B cell (primary cell): ENCODE measurements around the gene CCR6. TPM values are rescaled to one million over a fixed set of nuclear protein-coding genes. Genes with fewer than 3 reads are reported as not detected.
"Not testable (repeated sequence)": the region's sequence is repeated elsewhere in the genome, so short reads cannot be mapped to it uniquely, and the experiment has no call there.

Experiments
- ATAC-seq: fragments of 200-7000 bp; cut with Tn5 transposase; one replicate; pipeline ENCODE4 v1.10.0; 2021; ENCODE audit warnings: low read depth, mild to moderate bottlenecking, moderate number of reproducible peaks, moderate library complexity
- CTCF ChIA-PET: fragments of 350-600 bp; sonication (Branson Sonifier 250); formaldehyde crosslinking; loops from one replicate; lab custom pipeline; 2021; ENCODE audit warnings: antibody characterized with exemption, inconsistent platforms; lab: Charles Lee
- POLR2A ChIA-PET: fragments of 350-600 bp; sonication (Branson Sonifier 250); formaldehyde crosslinking; loops from one replicate; lab custom pipeline; 2021; ENCODE audit warnings: antibody characterized with exemption; lab: Charles Lee
- DNase-seq: peaks from one replicate; pipeline ENCODE4 v3.0.0; 2013
- H2AFZ ChIP-seq: 2 replicates; pipeline ENCODE4 v1.6.1; 2012; ENCODE audit warnings: mild to moderate bottlenecking, low read depth, low read length; ENCODE audit not compliant: insufficient read depth, poor library complexity, severe bottlenecking
- H3K27ac ChIP-seq, 2 donors: 1 replicate in 1 of 2; 2 replicates in 1 of 2; pipeline ENCODE4 v1.5.1; 2012 to 2013; ENCODE audit warnings: low read length in 2 of 2, mild to moderate bottlenecking in 2 of 2, moderate library complexity in 1 of 2
- H3K27me3 ChIP-seq, 4 experiments: fragments of 200-600 bp in 1 of 4; sonication (generic) in 1 of 4; replicated peaks in 1 of 4; 1 replicate in 2 of 4; 2 replicates in 2 of 4; pipeline versions ENCODE4 v1.6.1 to v1.7.0; 2013 to 2016; ENCODE audit warnings: low read length in 3 of 4, mild to moderate bottlenecking in 2 of 4, mixed read lengths in 1 of 4, moderate library complexity in 1 of 4; ENCODE audit not compliant: insufficient read depth in 4 of 4, control insufficient read depth in 3 of 4; ENCODE audit errors: control extremely low read depth in 1 of 4
- H3K36me3 ChIP-seq, 2 experiments: replicated peaks in 1 of 2; 1 replicate in 1 of 2; 2 replicates in 1 of 2; pipeline versions ENCODE4 v1.6.1 to v1.7.1; 2013; ENCODE audit warnings: low read length in 1 of 2; ENCODE audit not compliant: insufficient read depth in 2 of 2, control insufficient read depth in 1 of 2; ENCODE audit errors: control extremely low read depth in 1 of 2, extremely low read depth in 1 of 2
- H3K4me1 ChIP-seq, 2 donors: fragments of 200-600 bp in 1 of 2; sonication (generic) in 1 of 2; 1 replicate in 1 of 2; 2 replicates in 1 of 2; pipeline versions ENCODE4 v1.5.1 to v1.6.1; 2013 to 2017; ENCODE audit warnings: low read length in 2 of 2; ENCODE audit not compliant: control insufficient read depth in 2 of 2, insufficient read depth in 2 of 2
- H3K4me2 ChIP-seq: replicated peaks from 2 replicates; pipeline ENCODE3; 2012; ENCODE audit warnings: mild to moderate bottlenecking, low read depth, low read length; ENCODE audit not compliant: poor library complexity, severe bottlenecking
- H3K4me3 ChIP-seq, 5 experiments: fragments of 200-600 bp in 1 of 5; sonication (generic) in 1 of 5; 1 replicate in 3 of 5; 2 replicates in 2 of 5; pipeline versions ENCODE4 v1.5.1 to v1.7.0; 2011 to 2016; ENCODE audit warnings: low read length in 4 of 5, mild to moderate bottlenecking in 4 of 5, low read depth in 2 of 5, control low read depth in 1 of 5, moderate library complexity in 1 of 5; ENCODE audit not compliant: insufficient read depth in 1 of 5; ENCODE audit errors: control extremely low read depth in 1 of 5, extremely low read depth in 1 of 5
- H3K79me2 ChIP-seq: fragments of 200-600 bp; sonication (generic); one replicate; pipeline ENCODE4 v1.6.0; 2016; ENCODE audit warnings: low read length; ENCODE audit not compliant: control insufficient read depth, insufficient read depth
- H3K9ac ChIP-seq: fragments of 200-600 bp; sonication (generic); 2 replicates; pipeline ENCODE4 v1.6.1; 2017; ENCODE audit warnings: mild to moderate bottlenecking, low read length, moderate library complexity
- H3K9me3 ChIP-seq, 3 donors: one replicate each; pipeline versions ENCODE4 v1.6.1 to v1.7.1; 2013; ENCODE audit warnings: low read length in 2 of 3; ENCODE audit not compliant: control insufficient read depth in 2 of 3, insufficient read depth in 1 of 3; ENCODE audit errors: control extremely low read depth in 1 of 3
- H4K20me1 ChIP-seq: 2 replicates; pipeline ENCODE4 v1.6.0; 2012; ENCODE audit warnings: mild to moderate bottlenecking, low read length; ENCODE audit not compliant: insufficient read depth, control insufficient read depth, poor library complexity, severe bottlenecking
- H3K27ac Mint-ChIP-seq: one replicate; pipeline ENCODE4 v1.8.0; 2021; ENCODE audit warnings: mixed read lengths
- H3K27me3 Mint-ChIP-seq: one replicate; pipeline ENCODE4 v1.8.0; 2021; ENCODE audit warnings: mixed read lengths
- H3K4me1 Mint-ChIP-seq: one replicate; pipeline ENCODE4 v1.8.0; 2021; ENCODE audit warnings: mixed read lengths
- H3K4me3 Mint-ChIP-seq: one replicate; pipeline ENCODE4 v1.8.0; 2021; ENCODE audit warnings: mixed read lengths
- H3K9me3 Mint-ChIP-seq: one replicate; pipeline ENCODE4 v1.8.0; 2022; ENCODE audit warnings: mixed read lengths; ENCODE audit not compliant: insufficient read depth
- CTCF ChIP-seq: fragments of 200-600 bp; IDR thresholded peaks from one replicate; pipeline ENCODE4 v1.8.0; 2022; ENCODE audit warnings: antibody characterized with exemption, mild to moderate bottlenecking
- WGBS: methylation state at CpG from one replicate; pipeline ENCODE4 v1.1.5; 2013; ENCODE audit warnings: missing lambda C conversion rate; ENCODE audit not compliant: insufficient coverage; 5-methylcytosine and 5-hydroxymethylcytosine counted together
- intact Hi-C: fragments of 100-400 bp; cut with micrococcal nuclease; formaldehyde crosslinking; loops from one replicate; pipeline ENCODE4 v1.10.0; 2022
- polyA plus RNA-seq: library from polyadenylated mRNA; depleted of rRNA; stranded (reverse); fragments of >200 nt; gene quantifications from 2 replicates; pipeline ENCODE4 v1.2.3, GENCODE V29; 2012
- total RNA-seq, 2 donors: library from RNA; stranded (reverse); fragments of 120-200 nt in 1 of 2; gene quantifications; 1 replicate in 1 of 2; 2 replicates in 1 of 2; pipeline versions ENCODE4 v1.2.3 to v1.2.4, GENCODE V29; 2013 to 2022

CCR6 gene
- total and polyA plus RNA-seq, 2 donors (not counting 1 experiment from before 2014, with no cell fraction given) = 18.2 to 30.9 TPM

- intact Hi-C loops = not testable (repeated sequence)
These were observed 60.0 kb downstream of the CCR6 start for GRCh38 chr6:167182913-167183314.

GRCh38 chr6:167185101-167185500 lies 62.2 kb downstream of the CCR6 start:
- WGBS = no CpG with 5 or more reads among the region's 3 CpGs
- not testable (repeated sequence) for H3K27me3 Mint-ChIP-seq

More at GRCh38 chr6:167182913-167183314, 60.0 kb downstream of the CCR6 start:
- H4K20me1 ChIP-seq, H3K9ac ChIP-seq, DNase-seq, CTCF ChIA-PET, H3K4me1 ChIP-seq, H3K4me3 ChIP-seq, H3K79me2 ChIP-seq, H3K4me1 Mint-ChIP-seq, H3K36me3 ChIP-seq, H3K27ac Mint-ChIP-seq, H3K9me3 Mint-ChIP-seq, H3K4me2 ChIP-seq, H3K9me3 ChIP-seq, H2AFZ ChIP-seq, POLR2A ChIA-PET, H3K27ac ChIP-seq, H3K4me3 Mint-ChIP-seq, H3K27me3 ChIP-seq, H3K27me3 Mint-ChIP-seq: not testable (repeated sequence)
- TF ChIP-seq CTCF = peak; percentile 54
- WGBS = no CpG with 5 or more reads among the region's 8 CpGs
- ATAC-seq = peak; percentile 75

DNA sequence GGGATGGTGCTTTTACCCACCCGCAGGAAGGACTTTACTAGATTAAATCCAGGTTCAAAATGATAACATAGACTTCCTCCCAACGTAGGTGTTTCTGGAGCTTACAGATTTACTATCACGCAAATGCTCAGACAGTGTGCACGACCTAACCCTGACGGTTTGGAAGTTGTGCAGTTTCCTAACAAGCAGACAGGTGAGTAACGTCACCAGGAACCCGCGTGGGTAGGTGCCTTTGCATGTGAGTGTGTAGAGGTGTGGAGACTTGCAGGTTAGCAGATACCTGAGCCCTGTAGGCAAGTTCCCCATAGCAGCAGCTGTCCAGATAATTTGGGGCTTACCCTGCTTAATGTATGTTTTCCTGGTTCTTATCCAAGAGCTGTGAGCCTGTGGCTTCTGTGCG lies 64.4 kb downstream of the CCR6 start:
- DNase-seq, H3K36me3 ChIP-seq, H3K4me3 ChIP-seq, H3K27ac Mint-ChIP-seq, H3K4me1 Mint-ChIP-seq, H3K79me2 ChIP-seq, H2AFZ ChIP-seq, H3K4me1 ChIP-seq, intact Hi-C loops, H3K4me2 ChIP-seq, POLR2A ChIA-PET, H3K9me3 Mint-ChIP-seq, H4K20me1 ChIP-seq, H3K4me3 Mint-ChIP-seq, H3K27ac ChIP-seq, H3K9me3 ChIP-seq, H3K9ac ChIP-seq, ATAC-seq, H3K27me3 ChIP-seq, CTCF ChIA-PET: not testable (repeated sequence)
- 91% methylated on average over 5 of the region's 9 CpGs for WGBS
- H3K27me3 Mint-ChIP-seq = peaks cover 12% of the 10 kb centered on the region

More at GRCh38 chr6:167185101-167185500, 62.2 kb downstream of the CCR6 start:
- H2AFZ ChIP-seq, H4K20me1 ChIP-seq, H3K4me1 ChIP-seq, ATAC-seq, POLR2A ChIA-PET, CTCF ChIA-PET, H3K4me3 Mint-ChIP-seq, H3K4me3 ChIP-seq, H3K79me2 ChIP-seq, H3K9ac ChIP-seq, H3K9me3 Mint-ChIP-seq, H3K27me3 ChIP-seq, intact Hi-C loops, H3K27ac Mint-ChIP-seq, H3K27ac ChIP-seq, H3K4me2 ChIP-seq, H3K9me3 ChIP-seq, H3K36me3 ChIP-seq, H3K4me1 Mint-ChIP-seq, DNase-seq: not testable (repeated sequence)
